NCI-H2029 (cell line): ENCODE results near the gene SEMA4G.

Experiments
- DNase-seq: peaks from one replicate; lab custom pipeline; 2025; lab: John Stamatoyannopoulos, UW

SEMA4G gene

GRCh38 chr10:100986952-100987684 lies 17.8 kb downstream of the SEMA4G start, which contains the start of the genes MRPL43 and TWNK:
TSS of gene MRPL43 (minus strand) at chr10:100987497. CDS start at chr10:100987443, 54 bp downstream.
TSS of gene TWNK (plus strand) at chr10:100987543. CDS start at chr10:100988211, 668 bp downstream.
- DNase-seq = peak; percentile 47

DNA sequence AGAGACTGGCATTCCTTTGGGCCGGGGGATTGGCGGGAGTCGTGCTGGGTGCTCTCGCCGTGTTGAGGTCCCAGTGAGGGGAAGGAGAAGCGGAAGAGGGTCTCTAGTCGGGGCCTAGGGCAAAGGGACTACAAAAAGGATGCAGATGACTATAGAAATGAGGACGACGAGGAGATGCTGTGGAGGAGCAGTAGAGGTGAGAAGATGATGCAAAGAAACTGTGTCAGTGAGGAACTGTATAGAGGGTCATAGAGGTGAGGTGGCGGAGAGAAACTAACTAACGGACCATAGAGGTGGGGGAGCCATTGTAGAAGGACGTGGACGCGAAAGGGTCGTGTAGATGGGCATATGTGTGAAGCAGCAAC lies 18.4 kb downstream of the SEMA4G start:
- DNase-seq = no peak

DNA sequence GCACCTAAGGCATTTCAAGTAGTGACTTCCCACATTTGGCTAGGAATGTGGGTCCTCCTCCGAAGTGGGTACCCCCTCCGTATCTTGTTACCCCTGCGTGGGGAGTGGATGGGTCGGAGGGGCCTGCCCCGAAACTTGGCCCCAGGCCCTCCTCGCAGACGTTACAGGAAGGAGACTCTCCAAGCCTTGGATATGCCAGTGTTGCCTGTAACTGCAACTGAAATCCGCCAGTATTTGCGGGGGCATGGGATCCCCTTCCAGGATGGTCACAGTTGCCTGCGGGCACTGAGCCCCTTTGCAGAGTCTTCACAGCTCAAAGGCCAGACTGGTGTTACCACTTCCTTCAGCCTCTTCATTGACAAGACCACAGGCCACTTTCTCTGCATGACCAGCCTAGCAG lies 18.9 kb downstream of the SEMA4G start:
- no peak for DNase-seq

GRCh38 chr10:100989088-100989487 lies 19.8 kb downstream of the SEMA4G start:
- no peak for DNase-seq

DNA sequence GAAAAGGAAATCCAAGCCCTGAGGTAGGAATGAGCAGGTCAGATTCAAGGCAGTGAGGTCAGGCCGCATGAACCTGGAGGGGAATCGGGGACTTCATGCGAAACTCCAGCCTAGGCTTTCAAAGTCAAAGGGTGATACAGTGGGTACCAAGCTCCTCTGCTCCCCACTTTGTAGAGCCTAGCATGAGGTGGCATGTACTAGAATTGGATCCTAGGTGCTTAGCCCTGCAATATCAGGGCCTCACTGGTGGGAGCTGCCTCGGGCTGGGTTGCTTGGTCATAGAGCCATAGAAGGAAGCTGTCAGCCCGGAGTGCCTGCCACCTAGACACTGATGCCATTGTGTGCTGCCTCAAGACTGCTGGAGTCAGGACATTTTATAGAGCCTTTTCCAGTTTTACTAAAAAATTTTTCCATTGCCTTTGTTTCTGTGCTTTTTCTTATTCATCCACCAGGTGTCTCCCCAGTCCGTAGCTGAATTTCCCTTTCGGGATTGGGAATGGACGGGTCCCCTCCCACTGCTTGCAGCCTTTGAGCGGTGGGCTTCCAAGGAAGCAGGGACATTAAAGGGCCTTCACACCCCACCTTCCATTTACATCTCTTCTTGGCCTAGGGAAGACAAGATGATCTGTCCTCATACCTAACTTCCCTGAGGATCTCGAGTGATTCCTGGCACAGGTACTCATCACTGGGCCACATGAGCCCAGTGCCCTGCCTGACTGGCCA lies 24.8 kb downstream of the SEMA4G start:
- DNase-seq = no peak

- DNase-seq = no peak
Observed at GRCh38 chr10:100995181-100995580, 25.9 kb downstream of the SEMA4G start.

DNA sequence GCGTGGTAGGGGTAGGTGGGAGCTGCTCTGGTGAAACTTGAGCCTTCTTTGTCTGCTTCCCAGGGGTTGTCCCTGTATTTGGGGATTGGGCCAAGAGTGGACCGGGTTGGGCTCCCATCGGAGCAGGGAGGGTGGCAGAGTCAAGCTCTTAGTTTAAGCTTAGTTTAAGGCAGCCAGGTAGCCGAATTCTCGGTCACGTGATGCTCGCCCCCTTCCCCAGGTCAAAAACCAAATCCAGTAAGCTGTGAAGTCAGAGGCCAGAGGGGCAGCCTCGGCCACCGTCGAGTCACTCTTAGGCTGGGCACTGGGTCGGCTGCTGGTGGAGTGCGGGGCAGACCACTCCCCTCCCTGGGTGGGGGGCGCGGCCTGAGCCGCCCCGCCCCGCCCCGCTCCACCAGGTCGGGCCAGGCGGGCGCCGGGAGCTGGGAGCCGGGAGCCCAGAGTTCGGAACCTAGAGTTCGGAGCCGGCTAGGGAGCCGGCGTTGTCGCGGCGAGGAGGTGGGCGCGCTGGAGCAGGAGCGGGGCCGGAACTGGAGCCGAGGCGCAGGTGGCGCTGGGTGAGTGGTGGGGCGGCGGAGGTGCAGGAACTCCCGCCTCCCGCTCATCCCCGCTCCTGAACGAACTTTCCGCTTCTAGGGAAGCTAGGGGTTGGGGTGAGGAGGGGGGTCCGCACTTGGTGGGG lies 27.5 kb downstream of the SEMA4G start:
- no peak for DNase-seq

GRCh38 chr10:100997360-100998182 lies 28.3 kb downstream of the SEMA4G start:
- DNase-seq = peak; percentile 35

GRCh38 chr10:100998183-100998990 lies 29.1 kb downstream of the SEMA4G start:
- peak; percentile 78 for DNase-seq

DNA sequence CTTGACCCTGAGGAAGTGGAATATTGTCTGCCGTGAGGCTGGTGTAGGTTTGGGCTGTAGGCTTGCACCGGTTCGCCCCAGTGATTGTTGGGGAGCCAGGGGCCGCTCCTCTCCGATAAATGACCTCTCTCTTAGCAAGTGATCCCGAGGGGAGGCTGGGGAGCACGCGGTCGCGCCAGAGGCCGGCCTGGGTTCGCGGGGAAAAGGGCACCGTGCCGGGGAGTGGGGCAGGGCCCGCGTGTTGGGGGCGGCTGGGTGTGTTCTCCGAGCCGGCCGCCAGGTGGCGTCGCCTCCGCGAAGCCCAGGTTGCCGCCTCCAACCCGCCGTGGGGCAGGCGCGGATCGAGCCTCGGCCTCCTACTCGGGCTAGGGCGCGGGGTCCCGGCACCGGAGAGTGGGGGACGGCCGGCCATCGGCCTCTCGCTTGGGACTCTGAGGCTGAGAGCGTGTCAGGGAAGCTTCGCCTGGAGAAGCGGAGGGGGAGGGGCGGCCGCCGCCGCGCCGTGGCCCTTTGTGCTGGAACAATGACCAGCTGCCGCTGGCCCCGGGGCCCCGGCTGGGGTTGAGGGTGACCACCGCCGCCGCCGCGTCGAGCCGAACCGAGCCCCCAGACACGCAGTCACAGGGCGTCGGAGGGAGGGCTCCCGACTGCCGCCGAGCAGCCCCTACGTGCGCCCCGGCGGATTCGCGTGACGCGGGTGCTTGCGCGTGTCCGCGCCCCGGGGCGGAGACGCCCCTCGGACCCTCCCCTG lies 29.9 kb downstream of the SEMA4G start:
- no peak for DNase-seq

GRCh38 chr10:100999742-101000126 lies 30.4 kb downstream of the SEMA4G start, which contains the start of gene LZTS2:
TSS of gene LZTS2 (plus strand) at chr10:100999808. CDS start at chr10:101002539, 2,731 bp downstream.
- DNase-seq = no peak

DNA sequence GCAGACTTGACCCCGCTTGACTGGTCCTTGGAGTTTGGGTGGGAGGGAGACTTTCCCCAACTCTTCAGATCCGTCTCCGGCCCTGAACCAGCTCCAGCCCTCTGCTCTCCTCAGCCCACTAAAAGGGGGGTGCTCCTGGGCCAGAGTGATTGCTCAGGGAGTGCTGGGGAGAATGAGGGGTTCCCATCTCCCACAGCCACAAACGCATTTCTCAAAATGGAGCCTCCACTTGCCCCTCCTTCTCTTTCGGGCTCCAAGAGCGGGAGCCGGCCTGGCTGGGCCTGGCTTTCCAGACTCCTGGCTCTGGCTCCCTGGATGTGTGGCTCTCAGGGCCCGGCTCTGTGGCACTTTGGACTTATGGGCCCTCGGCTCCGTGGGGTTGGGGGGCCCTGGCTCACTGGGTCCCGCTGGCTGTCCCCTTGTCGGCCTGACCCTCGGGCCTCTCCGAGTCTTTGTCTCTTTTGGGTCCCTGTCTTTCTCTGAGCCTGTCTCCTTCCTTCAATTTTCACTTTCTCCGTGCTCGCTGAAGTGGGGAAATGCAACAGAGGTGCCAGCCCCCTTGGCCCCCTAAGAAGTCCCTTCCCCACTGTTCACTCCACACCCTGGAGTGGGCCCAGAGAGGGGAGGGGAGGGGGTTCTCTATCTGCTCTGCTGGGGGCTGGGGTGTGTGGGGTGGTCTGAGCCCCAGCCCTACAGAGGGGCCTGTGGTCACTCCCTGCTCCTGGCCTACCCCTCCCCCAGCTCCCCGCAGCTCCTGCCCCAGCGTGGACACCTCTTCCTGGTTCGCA lies 31.0 kb downstream of the SEMA4G start:
- no peak for DNase-seq

DNA sequence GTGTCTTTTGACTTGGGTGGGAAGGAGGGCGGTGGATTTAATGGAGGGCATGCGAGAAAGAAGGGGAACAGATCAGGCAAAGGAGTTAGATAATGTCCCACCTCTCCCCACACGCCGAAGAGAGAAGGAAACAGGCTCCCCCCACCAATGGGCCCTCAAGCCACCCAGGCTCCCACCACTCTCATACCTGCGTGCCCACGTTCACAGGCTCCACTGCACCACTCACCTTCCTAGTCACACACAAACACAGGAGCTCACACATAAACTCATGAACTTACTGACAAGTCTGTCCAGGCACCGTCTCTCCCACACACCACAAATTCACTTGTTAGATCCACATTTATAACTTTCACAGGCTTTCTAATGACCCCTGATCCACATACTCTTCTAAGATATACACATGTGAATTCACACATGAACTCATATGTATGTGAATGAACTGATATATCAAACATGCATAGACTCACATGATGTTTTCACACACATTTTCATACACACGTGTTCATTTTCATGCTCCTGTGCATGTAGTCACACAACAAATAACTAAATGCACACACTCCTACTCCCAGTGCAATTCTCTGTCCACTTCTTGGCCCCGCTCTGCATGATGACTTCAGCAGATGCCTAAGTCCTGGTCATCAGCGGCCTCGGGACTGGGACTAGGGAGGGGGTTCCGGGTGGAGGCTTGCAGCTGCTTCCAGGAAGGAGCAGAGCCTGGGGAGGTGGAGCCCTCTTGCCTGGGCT lies 31.8 kb downstream of the SEMA4G start:
- DNase-seq = no peak

DNA sequence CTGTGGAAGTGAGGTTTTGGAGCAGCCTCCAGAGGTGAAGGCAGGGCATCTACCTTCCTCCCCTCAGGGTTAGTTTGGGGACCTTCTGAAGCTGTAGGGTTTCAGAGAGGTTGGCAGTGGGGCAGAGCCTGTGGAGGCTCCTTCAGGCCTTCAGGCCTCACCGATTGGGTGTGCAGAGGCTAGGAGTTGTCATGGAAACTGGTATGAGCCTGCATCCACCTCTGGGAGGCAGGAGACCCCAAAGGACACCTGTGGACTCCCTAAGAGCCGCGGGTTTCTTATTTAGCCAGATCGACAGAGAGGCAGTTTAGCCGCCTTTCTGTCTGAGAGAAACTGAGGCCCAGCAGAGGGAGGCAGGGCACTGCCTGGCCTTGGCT lies 32.3 kb downstream of the SEMA4G start:
- DNase-seq = no peak

DNA sequence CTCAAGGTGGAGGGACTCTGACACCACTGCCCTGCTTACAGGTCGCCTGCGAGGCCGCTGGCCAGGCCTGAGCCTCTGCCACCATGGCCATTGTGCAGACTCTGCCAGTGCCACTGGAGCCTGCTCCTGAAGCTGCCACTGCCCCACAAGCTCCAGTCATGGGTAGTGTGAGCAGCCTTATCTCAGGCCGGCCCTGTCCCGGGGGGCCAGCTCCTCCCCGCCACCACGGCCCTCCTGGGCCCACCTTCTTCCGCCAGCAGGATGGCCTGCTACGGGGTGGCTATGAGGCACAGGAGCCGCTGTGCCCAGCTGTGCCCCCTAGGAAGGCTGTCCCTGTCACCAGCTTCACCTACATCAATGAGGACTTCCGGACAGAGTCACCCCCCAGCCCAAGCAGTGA lies 33.2 kb downstream of the SEMA4G start:
- no peak for DNase-seq

GRCh38 chr10:101003639-101004206 lies 34.4 kb downstream of the SEMA4G start:
- DNase-seq = no peak

- DNase-seq = no peak
Observed at GRCh38 chr10:101005361-101005760, 36.1 kb downstream of the SEMA4G start.

GRCh38 chr10:101005869-101006567 lies 36.7 kb downstream of the SEMA4G start:
- DNase-seq = no peak
